A549 treated with AZD2906 at 1 μM for 4 hours (cell line): ENCODE data around the gene WDR43. TPM values are rescaled to one million over a fixed set of nuclear protein-coding genes. Genes with fewer than 3 reads are reported as not detected.

Experiments
- total RNA-seq: library from RNA; stranded (reverse); fragments of 200-300 nt; extraction: Qiagen RNA extraction; gene quantifications from 5 replicates; pipeline ENCODE4 v1.2.3, GENCODE V29; 2022

Gene WDR43, protein sequence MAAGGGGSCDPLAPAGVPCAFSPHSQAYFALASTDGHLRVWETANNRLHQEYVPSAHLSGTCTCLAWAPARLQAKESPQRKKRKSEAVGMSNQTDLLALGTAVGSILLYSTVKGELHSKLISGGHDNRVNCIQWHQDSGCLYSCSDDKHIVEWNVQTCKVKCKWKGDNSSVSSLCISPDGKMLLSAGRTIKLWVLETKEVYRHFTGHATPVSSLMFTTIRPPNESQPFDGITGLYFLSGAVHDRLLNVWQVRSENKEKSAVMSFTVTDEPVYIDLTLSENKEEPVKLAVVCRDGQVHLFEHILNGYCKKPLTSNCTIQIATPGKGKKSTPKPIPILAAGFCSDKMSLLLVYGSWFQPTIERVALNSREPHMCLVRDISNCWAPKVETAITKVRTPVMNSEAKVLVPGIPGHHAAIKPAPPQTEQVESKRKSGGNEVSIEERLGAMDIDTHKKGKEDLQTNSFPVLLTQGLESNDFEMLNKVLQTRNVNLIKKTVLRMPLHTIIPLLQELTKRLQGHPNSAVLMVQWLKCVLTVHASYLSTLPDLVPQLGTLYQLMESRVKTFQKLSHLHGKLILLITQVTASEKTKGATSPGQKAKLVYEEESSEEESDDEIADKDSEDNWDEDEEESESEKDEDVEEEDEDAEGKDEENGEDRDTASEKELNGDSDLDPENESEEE
- 75.6 to 107 TPM (median 80.9 TPM) in 5 replicates for total RNA-seq

DNA sequence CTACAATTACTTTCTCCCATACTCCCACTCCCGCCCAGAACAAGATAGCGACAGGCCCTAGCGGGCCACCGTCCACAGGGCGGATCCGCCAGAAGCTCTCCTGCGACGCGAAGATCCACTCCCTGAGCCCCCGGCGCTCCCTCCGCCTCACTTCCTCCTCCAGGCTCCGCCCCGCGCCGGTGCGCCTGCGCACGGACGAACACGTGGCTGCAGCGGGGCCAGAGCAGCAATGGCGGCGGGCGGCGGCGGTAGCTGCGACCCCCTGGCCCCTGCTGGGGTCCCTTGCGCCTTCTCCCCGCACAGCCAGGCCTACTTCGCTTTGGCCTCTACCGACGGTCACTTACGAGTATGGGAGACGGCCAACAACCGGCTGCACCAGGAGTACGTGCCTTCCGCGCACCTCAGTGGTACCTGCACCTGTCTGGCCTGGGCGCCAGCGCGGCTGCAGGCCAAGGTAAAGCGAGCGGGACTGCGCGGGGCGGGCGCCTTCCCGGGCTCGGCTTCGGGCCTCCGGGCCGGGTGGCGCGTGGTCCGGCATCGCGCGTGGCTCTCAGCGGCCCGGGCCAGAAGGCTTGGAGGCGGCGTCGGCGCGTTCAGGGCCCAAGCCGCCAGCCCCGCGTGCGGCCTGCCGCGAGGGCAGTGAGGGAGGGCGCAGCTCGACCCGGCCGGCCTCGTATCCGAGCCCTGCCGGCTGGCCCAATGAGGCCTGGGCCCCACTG, at the start of gene WDR43:
WDR43 (plus strand) TSS at position 198 of the 719 bp plus-strand sequence; CDS start at position 230, 32 bp downstream.

DNA sequence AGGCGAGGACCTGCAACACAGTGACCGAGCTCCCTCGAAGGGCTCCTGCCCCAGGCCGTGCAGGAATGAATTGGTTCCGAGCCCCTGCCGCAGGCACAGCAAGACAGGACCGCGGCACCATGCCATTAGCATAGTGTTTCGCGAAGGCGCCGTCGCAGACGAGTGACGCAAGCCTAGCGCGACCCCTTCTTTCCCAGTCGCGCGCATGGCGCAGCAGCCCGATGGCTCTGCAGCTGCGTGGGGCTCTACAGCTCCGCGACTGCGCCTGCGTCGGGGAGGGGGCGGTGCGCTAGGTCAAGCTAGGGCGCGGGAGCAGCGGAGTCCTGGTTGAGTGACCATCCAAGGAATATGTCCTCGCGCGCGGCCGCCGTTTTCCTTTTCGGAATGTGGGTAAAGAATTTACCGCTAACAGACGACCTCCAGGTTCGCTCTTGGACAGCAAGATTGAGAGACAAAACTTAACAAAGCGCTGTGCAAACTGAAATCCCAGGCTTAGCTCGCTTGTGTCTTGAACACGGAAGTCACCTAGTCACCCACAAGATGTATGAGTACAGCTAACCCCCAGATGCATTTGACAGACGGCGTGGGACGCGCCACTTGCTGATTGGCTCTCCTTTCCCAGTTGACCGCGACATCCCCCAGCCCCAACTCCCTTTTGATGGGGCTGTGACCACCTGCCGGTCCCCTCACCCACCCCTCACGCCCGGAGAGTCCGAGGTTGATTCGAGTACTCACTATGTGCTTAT, 24.1 kb upstream of the WDR43 start, which contains the start of gene TRMT61B:
TRMT61B (minus strand) TSS at position 164 of the 746 bp plus-strand sequence; CDS start at position 132, 32 bp downstream.

DNA sequence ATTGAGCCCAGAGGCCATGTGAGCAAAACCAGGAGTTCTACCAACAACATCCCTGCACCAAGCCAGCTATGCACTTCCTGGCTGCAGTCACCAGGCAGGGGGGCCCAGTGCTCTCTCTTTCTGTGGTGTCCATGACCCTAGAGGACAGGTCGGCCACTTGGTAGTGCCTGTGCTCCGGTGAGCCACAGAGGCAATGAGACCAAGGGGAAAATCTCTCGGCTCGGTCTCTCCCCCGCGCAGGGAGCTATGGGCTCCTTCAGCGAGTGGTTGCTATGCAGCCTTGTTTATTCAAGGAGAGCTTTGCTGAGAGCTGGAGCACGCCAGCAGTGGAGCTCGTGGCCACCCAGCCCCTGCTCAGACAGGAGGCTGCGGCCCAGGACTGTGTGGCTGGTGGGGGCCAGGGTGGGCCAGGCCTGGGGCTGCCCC, 86.6 kb downstream of the WDR43 start, which contains the start of gene TOGARAM2:
TOGARAM2 (plus strand) TSS at position 283 of the 426 bp plus-strand sequence. CDS start 13,537 bp downstream, outside the sequence.

Other genes starting within 250 kb of the WDR43 start
- 133 to 199 TPM (median 162 TPM) in 5 replicates for gene PPP1CB, start 142.8 kb upstream of the WDR43 start, total RNA-seq
- gene SPDYA, start 83.8 kb upstream of the WDR43 start, total RNA-seq = 0.08 to 0.27 TPM (median 0.25 TPM) in 5 replicates
- 15.0 to 16.7 TPM (median 16.0 TPM) in 5 replicates for gene TRMT61B, start 24.4 kb upstream of the WDR43 start, total RNA-seq
- 0.05 to 0.52 TPM (median 0.20 TPM) in 5 replicates for gene TOGARAM2, start 86.6 kb downstream of the WDR43 start, total RNA-seq
- gene PCARE, start 179.9 kb downstream of the WDR43 start, total RNA-seq = not detected in 5 replicates
- gene CLIP4, start 220.7 kb downstream of the WDR43 start, total RNA-seq = 19.0 to 21.1 TPM (median 20.3 TPM) in 5 replicates